ENCODE results near the gene IRS1.

Gene IRS1

GRCh38 chr2:226775032-226775509, 24.5 kb downstream of the IRS1 start:
- no peak overlapping the region for H3K4me3 ChIP-seq (ENCODE audit: control insufficient read depth, low read depth, low read length)

GRCh38 chr2:226773291-226773690, 26.3 kb downstream of the IRS1 start:
- DNase-seq (ENCODE audit: low read depth): no peak
- H3K4me3 ChIP-seq (ENCODE audit: control insufficient read depth, low read depth, low read length): no peak overlapping the region
- no peak for TF ChIP-seq CTCF (conservative IDR thresholded peaks at IDR 0.05; ENCODE audit: control insufficient read depth, insufficient read depth, low read depth, low read length)

More at GRCh38 chr2:226775032-226775509, 24.5 kb downstream of the IRS1 start:
- no peak for DNase-seq (ENCODE audit: low read depth)
- TF ChIP-seq CTCF (conservative IDR thresholded peaks at IDR 0.05; ENCODE audit: control insufficient read depth, insufficient read depth, low read depth, low read length): no peak

GRCh38 chr2:226772389-226773179, 27.0 kb downstream of the IRS1 start:
- no peak overlapping the region for H3K4me3 ChIP-seq (ENCODE audit: control insufficient read depth, low read depth, low read length)
- no peak for DNase-seq (ENCODE audit: low read depth)
- TF ChIP-seq CTCF (conservative IDR thresholded peaks at IDR 0.05; ENCODE audit: control insufficient read depth, insufficient read depth, low read depth, low read length): no peak

GRCh38 chr2:226771067-226771466, 28.6 kb downstream of the IRS1 start:
- TF ChIP-seq CTCF (conservative IDR thresholded peaks at IDR 0.05; ENCODE audit: control insufficient read depth, insufficient read depth, low read depth, low read length): no peak
- H3K4me3 ChIP-seq (ENCODE audit: control insufficient read depth, low read depth, low read length): no peak overlapping the region
- DNase-seq (ENCODE audit: low read depth): no peak

GRCh38 chr2:226767056-226767813, 32.4 kb downstream of the IRS1 start:
- DNase-seq (ENCODE audit: low read depth): no peak
- TF ChIP-seq CTCF (conservative IDR thresholded peaks at IDR 0.05; ENCODE audit: control insufficient read depth, insufficient read depth, low read depth, low read length): no peak
- H3K4me3 ChIP-seq (ENCODE audit: control insufficient read depth, low read depth, low read length): no peak overlapping the region

GRCh38 chr2:226766352-226767055, 33.1 kb downstream of the IRS1 start:
- no peak for TF ChIP-seq CTCF (conservative IDR thresholded peaks at IDR 0.05; ENCODE audit: control insufficient read depth, insufficient read depth, low read depth, low read length)
- H3K4me3 ChIP-seq (ENCODE audit: control insufficient read depth, low read depth, low read length): no peak overlapping the region
- peak; percentile 70 for DNase-seq (ENCODE audit: low read depth)
